HT-29 (cell line): ENCODE measurements around the gene SAP30L. TPM values are rescaled to one million over a fixed set of nuclear protein-coding genes. Genes with fewer than 3 reads are reported as not detected.

Source experiments
- DNase-seq: peaks from one replicate; pipeline ENCODE4 v3.0.0-alpha.2; 2015; ENCODE audit warnings: low spot score
- total RNA-seq: library from RNA; depleted of rRNA; stranded (reverse); fragments of >200 nt; shearing (Covaris generic); gene quantifications from 2 replicates; pipeline ENCODE4 v1.2.3, GENCODE V29; 2014; rRNA removed

SAP30L gene
- total RNA-seq, 1 experiment from 2014 or later, result 28.1 TPM

DNA sequence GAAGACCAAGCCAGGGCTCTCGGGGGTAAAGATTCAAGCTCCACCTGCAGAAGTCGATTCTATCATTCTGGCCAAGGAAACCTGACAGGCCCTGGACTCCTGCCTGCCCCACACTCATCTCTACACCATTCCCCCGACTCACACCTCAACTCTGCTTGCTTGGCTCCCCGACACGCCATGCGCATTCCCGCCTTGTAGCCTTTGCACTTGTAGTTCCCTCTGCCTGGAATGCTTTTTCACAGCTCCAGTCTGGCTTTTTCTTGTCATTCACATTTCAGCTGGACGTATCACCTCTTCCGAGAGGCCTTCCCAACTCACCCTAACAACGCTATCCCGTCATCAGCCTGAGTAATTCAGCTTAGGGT lies 60.9 kb downstream of the SAP30L start:
- DNase-seq, result no peak

GRCh38 chr5:154508114-154508513 lies 62.3 kb downstream of the SAP30L start:
- DNase-seq, result no peak

DNA sequence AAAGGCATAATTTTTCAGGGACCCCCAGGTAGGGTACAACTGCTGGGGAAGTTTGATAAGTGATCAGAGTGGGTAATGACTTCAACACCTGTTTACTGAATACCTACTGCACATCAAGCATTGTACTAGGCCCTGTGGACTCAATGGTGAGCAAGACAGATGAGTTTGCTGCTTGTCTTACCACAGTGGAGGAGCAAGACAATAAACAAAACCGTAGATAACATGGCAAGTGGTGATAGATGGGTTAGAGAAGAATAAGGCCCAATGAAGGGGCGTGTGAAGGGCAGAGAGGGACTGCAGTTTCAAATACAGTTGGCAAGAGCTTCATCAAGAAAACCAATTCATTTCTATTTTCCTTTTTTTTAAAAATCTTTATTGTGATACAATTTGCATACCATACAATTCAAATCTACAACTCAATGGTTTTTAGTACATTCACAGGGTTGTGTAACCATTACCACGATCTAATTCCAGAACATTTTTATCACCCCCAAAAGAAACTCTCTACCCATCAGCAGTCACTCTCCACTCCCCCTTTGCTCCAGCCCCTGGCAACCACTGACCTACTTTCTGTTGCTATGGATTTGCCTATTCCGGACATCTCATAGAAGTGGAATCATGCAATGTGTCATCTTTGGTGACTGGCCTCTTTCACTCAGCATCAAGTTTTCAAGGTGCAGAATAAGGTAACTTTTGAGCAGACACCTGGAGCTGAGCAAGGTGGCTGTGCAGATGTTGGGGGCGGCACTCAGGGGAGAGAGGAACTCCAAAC lies 64.2 kb downstream of the SAP30L start:
- no peak for DNase-seq

Other genes with a start within 250 kb of the SAP30L start
- not detected in 2 replicates for gene HAND1, start 32.2 kb downstream of the SAP30L start, total RNA-seq